HepG2 (cell line): ENCODE measurements around the gene CCDC30. TPM values are rescaled to one million over a fixed set of nuclear protein-coding genes. Genes with fewer than 3 reads are reported as not detected.

Experiments used
- ATAC-seq: fragments of 200-7000 bp; cut with Tn5 transposase; 3 replicates; pipeline ENCODE4 v1.9.1; 2020; ENCODE audit warnings: mild to moderate bottlenecking, moderate library complexity
- BruUV-seq: library from RNA; stranded (reverse); fragments of 400-500 nt; replicated peaks from 2 replicates; lab custom pipeline; 2021; lab: Mats Ljungman, UMichigan
- CTCF ChIA-PET: fragments of 300-600 bp; formaldehyde crosslinking; extraction: SDS; loops from one replicate; lab custom pipeline; 2021; ENCODE audit warnings: low total read pairs, inconsistent platforms, low intra/inter-chr PET ratio; lab: Yijun Ruan, JAX
- POLR2A ChIA-PET: fragments of 350-600 bp; sonication (Branson Sonifier 250); formaldehyde crosslinking; loops from one replicate; lab custom pipeline; 2020; ENCODE audit warnings: antibody characterized with exemption, inconsistent platforms; lab: Yijun Ruan, JAX
- DNase-seq: peaks from one replicate; pipeline ENCODE4 v3.0.0-alpha.2; 2015; ENCODE audit warnings: low spot score
- FAIRE-seq: peaks from 3 replicates; lab custom pipeline; 2011; peaks lifted over from hg19 to GRCh38; lab: Jason Lieb, UNC
- H2AFZ ChIP-seq: one replicate; pipeline ENCODE4 v1.6.1; 2011; ENCODE audit warnings: low read length, inconsistent platforms
- H3K27ac ChIP-seq: fragments of 300-600 bp; 3 replicates; pipeline ENCODE4 v1.8.0; 2011; ENCODE audit warnings: mixed run types, mild to moderate bottlenecking, mixed read lengths, low read length, inconsistent platforms; ENCODE audit not compliant: insufficient read depth; ENCODE audit errors: extremely low read length
- H3K27me3 ChIP-seq, 2 experiments: fragments of 200-600 bp in 1 of 2; 2 replicates in 1 of 2; 3 replicates in 1 of 2; pipeline versions ENCODE4 v1.6.0 to v1.8.0; 2011; ENCODE audit warnings: low read length in 2 of 2, mild to moderate bottlenecking in 2 of 2, moderate library complexity in 2 of 2, inconsistent platforms in 1 of 2; ENCODE audit not compliant: insufficient read depth in 2 of 2, control insufficient read depth in 1 of 2
- H3K36me3 ChIP-seq, 2 experiments: fragments of 200-600 bp in 1 of 2; replicated peaks in 1 of 2; 2 replicates in 1 of 2; 3 replicates in 1 of 2; pipeline versions ENCODE4 v1.5.1 to v1.8.0; 2011; ENCODE audit warnings: low read length in 2 of 2, inconsistent platforms in 1 of 2; ENCODE audit not compliant: insufficient read depth in 2 of 2, control insufficient read depth in 1 of 2
- H3K4me1 ChIP-seq: 2 replicates; pipeline ENCODE4 v1.5.1; 2012; ENCODE audit warnings: low read length, inconsistent platforms; ENCODE audit not compliant: insufficient read depth
- H3K4me2 ChIP-seq: 2 replicates; pipeline ENCODE4 v1.6.0; 2011; ENCODE audit warnings: low read depth, low read length, inconsistent platforms
- H3K4me3 ChIP-seq, 3 experiments: fragments of 200-600 bp in 1 of 3; sonication (generic), shearing (Covaris generic) in 1 of 3; replicated peaks in 1 of 3; 2 replicates each; pipeline ENCODE4 v1.5.1; 2011 to 2016; ENCODE audit warnings: low read length in 3 of 3, inconsistent platforms in 2 of 3, low read depth in 2 of 3, mild to moderate bottlenecking in 2 of 3, control low read depth in 1 of 3, mixed read lengths in 1 of 3; ENCODE audit not compliant: insufficient read depth in 1 of 3
- H3K79me2 ChIP-seq: one replicate; pipeline ENCODE4 v1.6.1; 2011; ENCODE audit warnings: low read length, inconsistent platforms; ENCODE audit not compliant: insufficient read depth
- H3K9ac ChIP-seq: 2 replicates; pipeline ENCODE4 v1.6.0; 2011; ENCODE audit warnings: mild to moderate bottlenecking, low read depth, low read length, inconsistent platforms; ENCODE audit not compliant: insufficient read depth
- H3K9me3 ChIP-seq: 2 replicates; pipeline ENCODE4 v1.5.1; 2012; ENCODE audit warnings: mild to moderate bottlenecking, low read length
- H4K20me1 ChIP-seq: 2 replicates; pipeline ENCODE4 v1.6.0; 2011; ENCODE audit warnings: inconsistent platforms, mild to moderate bottlenecking, low read length, moderate library complexity; ENCODE audit not compliant: insufficient read depth
- GATAD1 ChIP-seq: IDR thresholded peaks from 2 replicates; pipeline ENCODE4 v1.6.1; 2016; ENCODE audit warnings: missing genetic modification reagents, missing compliant biosample characterization
- GLI4 ChIP-seq: sonication (generic); formaldehyde crosslinking; IDR thresholded peaks from 2 replicates; pipeline ENCODE4 v1.5.1; 2020; ENCODE audit warnings: missing genetic modification reagents, mild to moderate bottlenecking, moderate library complexity, borderline replicate concordance
- ISX ChIP-seq: sonication (generic); formaldehyde crosslinking; conservative IDR thresholded peaks from 2 replicates; pipeline ENCODE4 v1.5.0; 2020; ENCODE audit warnings: missing genetic modification reagents
- JARID2 ChIP-seq: sonication (generic); formaldehyde crosslinking; IDR thresholded peaks from 2 replicates; pipeline ENCODE4 v1.8.1; 2023; ENCODE audit warnings: missing genetic modification reagents, inconsistent platforms; ENCODE audit not compliant: insufficient replicate concordance
- JDP2 ChIP-seq: sonication (generic); formaldehyde crosslinking; IDR thresholded peaks from 2 replicates; pipeline ENCODE4 v1.8.1; 2022; ENCODE audit warnings: missing genetic modification reagents, borderline replicate concordance
- JUND ChIP-seq: sonication (generic); formaldehyde crosslinking; IDR thresholded peaks from 2 replicates; pipeline ENCODE4 v1.8.0; 2022; ENCODE audit warnings: mild to moderate bottlenecking, missing genetic modification reagents
- RBFOX2 ChIP-seq: fragments of 200-400 bp; formaldehyde crosslinking; IDR thresholded peaks from 2 replicates; pipeline ENCODE4 v1.6.1; 2017; ENCODE audit warnings: low read depth, mild to moderate bottlenecking, low read length
- SMAD3 ChIP-seq: sonication (generic); formaldehyde crosslinking; IDR thresholded peaks from 2 replicates; pipeline ENCODE4 v1.4.0; 2020; ENCODE audit warnings: missing genetic modification reagents
- ZFP1 ChIP-seq: IDR thresholded peaks from 2 replicates; pipeline ENCODE4 v1.6.1; 2016
- ZFP36 ChIP-seq: fragments of 150-350 bp; IDR thresholded peaks from 2 replicates; pipeline ENCODE4 v1.6.1; 2018; ENCODE audit warnings: borderline replicate concordance, low read length, low read depth; ENCODE audit not compliant: partially characterized antibody
- ZFP82 ChIP-seq: sonication (generic); formaldehyde crosslinking; IDR thresholded peaks from 2 replicates; pipeline ENCODE4 v1.5.1; 2020; ENCODE audit warnings: mild to moderate bottlenecking, missing genetic modification reagents, borderline replicate concordance
- ZFP90 ChIP-seq: sonication (generic); formaldehyde crosslinking; IDR thresholded peaks from 2 replicates; pipeline ENCODE4 v1.8.0; 2022; ENCODE audit warnings: missing genetic modification reagents, mild to moderate bottlenecking, inconsistent platforms, borderline replicate concordance
- ZIK1 ChIP-seq: sonication (generic); formaldehyde crosslinking; IDR thresholded peaks from 2 replicates; pipeline ENCODE4 v1.5.0; 2020; ENCODE audit warnings: mild to moderate bottlenecking, low read depth, missing genetic modification reagents, borderline replicate concordance
- ZNF121 ChIP-seq: sonication (generic); formaldehyde crosslinking; IDR thresholded peaks from 2 replicates; pipeline ENCODE4 v1.5.0; 2020; ENCODE audit warnings: mild to moderate bottlenecking, missing genetic modification reagents
- ZNF34 ChIP-seq: sonication (generic); formaldehyde crosslinking; IDR thresholded peaks from 2 replicates; pipeline ENCODE4 v1.4.0; 2020; ENCODE audit warnings: mild to moderate bottlenecking, missing genetic modification reagents, borderline replicate concordance
- ZNF616 ChIP-seq: sonication (generic); formaldehyde crosslinking; IDR thresholded peaks from 2 replicates; pipeline ENCODE4 v1.5.0; 2020; ENCODE audit warnings: low read depth, mild to moderate bottlenecking, missing genetic modification reagents
- ZNF720 ChIP-seq: sonication (generic); formaldehyde crosslinking; IDR thresholded peaks from 2 replicates; pipeline ENCODE4 v1.4.0; 2020; ENCODE audit warnings: missing genetic modification reagents
- WGBS: methylation state at CpG from one replicate; pipeline ENCODE4 v1.1.6; 2017; ENCODE audit warnings: low lambda C conversion rate; 5-methylcytosine and 5-hydroxymethylcytosine counted together
- in situ Hi-C: cut with HindIII; loops from 2 replicates; pipeline ENCODE4 v1.10.0; 2017; ENCODE audit warnings: low pct_unique_long_range_greater_than_20kb; ENCODE audit not compliant: extremely low pct_ligation_motif_present
- intact Hi-C: fragments of 100-400 bp; cut with micrococcal nuclease; formaldehyde crosslinking; loops from one replicate; pipeline ENCODE4 v1.10.0; 2022; ENCODE audit not compliant: unreplicated experiment
- polyA plus RNA-seq, 8 experiments: library from polyadenylated mRNA; depleted of rRNA in 3 of 8; stranded (reverse) in 7 of 8; unstranded in 1 of 8; fragments of >200 nt; fragmentation: Illumina TruSeq in 4 of 8; extraction: Trizol in 4 of 8; gene quantifications; 2 replicates each; pipeline versions ENCODE4 v1.2.1 to v1.2.3, GENCODE V29; 2011 to 2016; ENCODE audit warnings: low read depth in 4 of 8, missing spikeins in 1 of 8, mixed read lengths in 1 of 8; ENCODE audit not compliant: insufficient read depth in 1 of 8
- total RNA-seq, 5 experiments: library from RNA; depleted of rRNA; stranded (reverse); fragments of >200 nt; fragmentation: Illumina TruSeq; extraction: Trizol; gene quantifications; 2 replicates each; pipeline ENCODE4 v1.2.3, GENCODE V29; 2016; ENCODE audit warnings: low read depth in 1 of 5
- TF ChIP-seq, protein P1 (sequence below): sonication (generic); formaldehyde crosslinking; IDR thresholded peaks from 2 replicates; pipeline ENCODE4 v1.4.0; 2020; ENCODE audit warnings: missing genetic modification reagents
- TF ChIP-seq, protein P2 (sequence below): IDR thresholded peaks from 2 replicates; pipeline ENCODE4 v1.6.1; 2016; ENCODE audit warnings: missing compliant biosample characterization, missing genetic modification reagents, borderline replicate concordance

Gene CCDC30
- total and polyA plus RNA-seq, 2 of the 13 experiments (the other 11 are each of a cell fraction or from before 2014, with no cell fraction given) = 0.25 to 0.77 TPM

- no peaks in the 10 kb centered on the region for H3K4me1 ChIP-seq
- H3K79me2 ChIP-seq = no peaks in the 10 kb centered on the region
- H3K9ac ChIP-seq = no peak overlapping the region
- no peak overlapping the region for H3K4me2 ChIP-seq
- WGBS = 21% methylated on average over 7 of the region's 7 CpGs
- no peaks in the 10 kb centered on the region for H3K9me3 ChIP-seq
- no peaks in the 10 kb centered on the region for H4K20me1 ChIP-seq
- H3K27ac ChIP-seq = no peak overlapping the region
- H2AFZ ChIP-seq = no peak overlapping the region
- FAIRE-seq = no peak
- ChIA-PET POLR2A (no interaction called here), CTCF (no interaction called here)
- in situ Hi-C loops = no loop called here
- TF ChIP-seq ZNF34 (CRISPR knock-in tag) (no peak), JUND (CRISPR knock-in tag) (no peak), ZFP1 (CRISPR knock-in tag) (no peak)
- H3K4me3 ChIP-seq = no peak overlapping the region
- intact Hi-C loops = no loop called here
- DNase-seq = no peak
- H3K27me3 ChIP-seq = peaks cover 0 to 18% of the 10 kb centered on the region in 2 experiments; a peak in 1 of 5 replicates
- BruUV-seq = no TSS peak
- ATAC-seq = no peak
- no peaks in the 10 kb centered on the region for H3K36me3 ChIP-seq
Measured at GRCh38 chr1:42420121-42420520, 43.0 kb upstream of the CCDC30 start.

DNA sequence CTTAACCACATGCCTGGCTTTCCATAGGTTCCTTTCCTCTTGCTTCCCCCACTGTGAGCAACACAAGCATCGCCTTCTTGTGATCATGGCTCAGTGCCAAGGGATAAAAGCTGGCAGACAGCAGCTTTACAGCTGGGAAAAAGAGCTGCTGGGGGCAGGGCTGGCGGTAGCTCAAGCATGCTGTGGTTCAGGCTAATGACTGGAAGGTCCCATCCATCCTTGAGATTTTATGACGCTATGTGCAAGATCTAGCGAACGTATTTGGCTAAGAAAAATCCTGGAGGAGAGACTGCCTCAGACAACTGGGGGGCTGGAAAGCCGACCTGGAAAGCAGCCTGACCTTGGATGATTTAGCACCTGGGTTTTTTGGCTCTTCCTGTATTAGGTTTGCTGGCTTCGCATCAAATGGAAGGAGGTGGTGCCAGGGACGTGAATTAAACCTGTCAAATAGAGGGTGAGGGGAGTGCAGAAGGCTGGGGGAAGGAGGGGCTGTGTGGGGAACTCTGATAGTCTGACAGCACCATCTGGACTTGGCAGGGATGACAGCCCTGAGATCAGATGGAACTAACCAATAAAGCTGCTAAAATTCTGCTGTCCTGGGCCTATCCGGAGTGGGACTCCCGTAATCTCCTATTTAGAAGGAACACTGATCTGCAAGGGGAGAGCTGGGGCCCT, 42.0 kb upstream of the CCDC30 start:
- in situ Hi-C loops = no loop called here
- no peak for FAIRE-seq

More for the DNA sequence above, 42.0 kb upstream of the CCDC30 start:
- Histone ChIP-seq H3K27ac (no peak overlapping the region), H3K36me3 (no peaks in the 10 kb centered on the region), H3K4me1 (no peaks in the 10 kb centered on the region), H3K9ac (no peak overlapping the region), H2AFZ (no peak overlapping the region), H3K4me2 (no peak overlapping the region), H4K20me1 (no peaks in the 10 kb centered on the region), H3K9me3 (no peaks in the 10 kb centered on the region), H3K4me3 (no peak overlapping the region), H3K27me3 (peaks cover 0 to 18% of the 10 kb centered on the region in 2 experiments; a peak in 1 of 5 replicates), H3K79me2 (no peaks in the 10 kb centered on the region)
- TF ChIP-seq ZNF121 (CRISPR knock-in tag) = no peak
- no peak for TF ChIP-seq ZFP36
- TF ChIP-seq ZFP90 (CRISPR knock-in tag) = no peak
- TF ChIP-seq GATAD1 = no peak
- no peak for TF ChIP-seq GLI4 (CRISPR knock-in tag)
- no peak for TF ChIP-seq ISX (CRISPR knock-in tag)
- TF ChIP-seq, protein P1, sequence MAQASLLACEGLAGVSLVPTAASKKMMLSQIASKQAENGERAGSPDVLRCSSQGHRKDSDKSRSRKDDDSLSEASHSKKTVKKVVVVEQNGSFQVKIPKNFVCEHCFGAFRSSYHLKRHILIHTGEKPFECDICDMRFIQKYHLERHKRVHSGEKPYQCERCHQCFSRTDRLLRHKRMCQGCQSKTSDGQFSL (CRISPR knock-in tag) = no peak
- no peak for TF ChIP-seq RBFOX2
- no peak for TF ChIP-seq ZNF616
- no peak for TF ChIP-seq SMAD3
- no peak for TF ChIP-seq ZFP82 (CRISPR knock-in tag)
- TF ChIP-seq ZNF720 (CRISPR knock-in tag) = no peak
- TF ChIP-seq JDP2 (CRISPR knock-in tag) = no peak
- TF ChIP-seq, protein P2, sequence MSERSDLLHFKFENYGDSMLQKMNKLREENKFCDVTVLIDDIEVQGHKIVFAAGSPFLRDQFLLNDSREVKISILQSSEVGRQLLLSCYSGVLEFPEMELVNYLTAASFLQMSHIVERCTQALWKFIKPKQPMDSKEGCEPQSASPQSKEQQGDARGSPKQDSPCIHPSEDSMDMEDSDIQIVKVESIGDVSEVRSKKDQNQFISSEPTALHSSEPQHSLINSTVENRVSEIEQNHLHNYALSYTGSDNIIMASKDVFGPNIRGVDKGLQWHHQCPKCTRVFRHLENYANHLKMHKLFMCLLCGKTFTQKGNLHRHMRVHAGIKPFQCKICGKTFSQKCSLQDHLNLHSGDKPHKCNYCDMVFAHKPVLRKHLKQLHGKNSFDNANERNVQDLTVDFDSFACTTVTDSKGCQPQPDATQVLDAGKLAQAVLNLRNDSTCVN (CRISPR knock-in tag) = no peak
- TF ChIP-seq ZIK1 = no peak
- no peak for TF ChIP-seq JARID2
- ChIA-PET POLR2A (no interaction called here), CTCF (no interaction called here)
- DNase-seq (no peak), ATAC-seq (no peak)
- 51% methylated on average over 8 of the region's 10 CpGs for WGBS
- no TSS peak for BruUV-seq
- intact Hi-C loops = no loop called here
